Peyer's patch (tissue), 4 donors: ENCODE measurements around the gene AJAP1.

ENCODE experiments used
- CTCF ChIP-seq, 6 experiments: fragments of 450-650 bp in 4 of 6; fragments of 200-600 bp in 2 of 6; sonication (generic) in 1 of 6; IDR thresholded peaks; one replicate each; pipeline ENCODE4 v1.5.1; 2017 to 2019; ENCODE audit warnings: antibody characterized with exemption in 6 of 6, mild to moderate bottlenecking in 3 of 6, moderate library complexity in 1 of 6
- POLR2A ChIP-seq, 2 donors: fragments of 450-650 bp; IDR thresholded peaks; one replicate each; pipeline ENCODE4 v1.5.1; 2017; ENCODE audit warnings: antibody characterized with exemption in 2 of 2, mild to moderate bottlenecking in 2 of 2, moderate library complexity in 2 of 2

GRCh38 chr1:4762146-4762545, 107.7 kb downstream of the AJAP1 start:
- TF ChIP-seq CTCF (IDR thresholded peaks at IDR 0.05) = no peak
- TF ChIP-seq POLR2A (IDR thresholded peaks at IDR 0.05) = no peak
